Measurements from ENCODE around the gene IFNL2. TPM values are rescaled to one million over a fixed set of nuclear protein-coding genes. Genes with fewer than 3 reads are reported as not detected.

Gene IFNL2
- total and polyA plus RNA-seq, 9 of the 15 experiments (the other 6 are each of a cell fraction or from before 2014, with no cell fraction given) = not detected

GRCh38 chr19:39257227-39257626, 11.0 kb upstream of the IFNL2 start:
- Histone ChIP-seq H2AFZ (ENCODE audit: low read depth, low read length) (no peak overlapping the region; the same call in 1 of the 2 replicates), H3K27ac (ENCODE audit: extremely low read depth, low read depth, low read length) (no peak overlapping the region), H4K20me1 (replicated peaks; ENCODE audit: control insufficient read depth, insufficient read depth, low read length) (no peaks in the 10 kb centered on the region), H3K4me3 (no peak overlapping the region), H3K9ac (ENCODE audit: insufficient read depth in 1 of 2, low read depth in 2 of 2, low read length in 2 of 2) (no peak overlapping the region), H3K79me2 (ENCODE audit: control insufficient read depth, insufficient read depth, low read length) (no peaks in the 10 kb centered on the region), H3K4me2 (ENCODE audit: insufficient read depth, low read length) (no peak overlapping the region), H3K9me3 (replicated peaks; ENCODE audit: control insufficient read depth, insufficient read depth, low read depth, low read length) (no peaks in the 10 kb centered on the region), H3K9me1 (ENCODE audit: control insufficient read depth, insufficient read depth, low read length) (no peaks in the 10 kb centered on the region), H3K36me3 (ENCODE audit: control insufficient read depth, insufficient read depth, low read length) (no peaks in the 10 kb centered on the region), H3K4me1 (replicated peaks in 1 of 2; ENCODE audit: control insufficient read depth in 2 of 2, insufficient read depth in 2 of 2, low read length in 2 of 2) (peaks cover 49 to 55% of the 10 kb centered on the region in 2 experiments), H3K27me3 (ENCODE audit: control insufficient read depth in 2 of 2, insufficient read depth in 2 of 2, low read length in 2 of 2) (no peaks in the 10 kb centered on the region)
- no peak for FAIRE-seq
- ATAC-seq = no peak
- in situ Hi-C loops (cut with MboI) (no loop called here), intact Hi-C loops (cut with micrococcal nuclease) (loop anchor here (10.0 kb wide), 1 partner anchor 48 kb away; no protein-coding TSS in a partner anchor)
- no TSS peak for BruUV-seq (replicated peaks)
- ChIA-PET CTCF (ENCODE audit: low intra/inter-chr PET ratio) (no interaction called here), POLR2A (no interaction called here)
- DNase-seq (ENCODE audit: extremely low read depth in 1 of 4, low spot score in 3 of 4) = no peak
- WGBS (ENCODE audit: insufficient coverage, low coverage, missing lambda C conversion rate) = 95% methylated on average over 4 of the region's 4 CpGs
- TF ChIP-seq RFX7 (CRISPR knock-in tag; IDR thresholded peaks at IDR 0.05) = no peak
- TF ChIP-seq ZNF282 (CRISPR knock-in tag; IDR thresholded peaks at IDR 0.05) = no peak
- no peak for TF ChIP-seq ZSCAN29 (IDR thresholded peaks at IDR 0.05)
- no peak for TF ChIP-seq SRF (CRISPR knock-in tag; IDR thresholded peaks at IDR 0.05)
- no peak for TF ChIP-seq FOXJ3 (CRISPR knock-in tag; IDR thresholded peaks at IDR 0.05)
- TF ChIP-seq SIN3A (IDR thresholded peaks at IDR 0.05; ENCODE audit: borderline replicate concordance in 2 of 2, control insufficient read depth in 1 of 2, low read depth in 2 of 2, low read length in 2 of 2) = no peak
- no peak for TF ChIP-seq KHSRP (IDR thresholded peaks at IDR 0.05)
- no peak for TF ChIP-seq MECOM (CRISPR knock-in tag; IDR thresholded peaks at IDR 0.05)
- no peak for TF ChIP-seq HEY1 (CRISPR knock-in tag; IDR thresholded peaks at IDR 0.05; ENCODE audit: borderline replicate concordance)
- TF ChIP-seq ZNF165 (CRISPR knock-in tag; IDR thresholded peaks at IDR 0.05; ENCODE audit: borderline replicate concordance) = no peak

Measured in K562 (cell line).